HG02885 (cell line): ENCODE data around the gene ZC3H12C.
A peak's percentile ranks its signal among the peaks of the same experiment; 100 is the strongest.

Experiments
- ATAC-seq: cut with Tn5 transposase; IDR thresholded peaks from one replicate; pipeline ENCODE4 v1.9.1; 2021; ENCODE audit warnings: mild to moderate bottlenecking; ENCODE audit not compliant: unreplicated experiment, poor library complexity

ZC3H12C gene

DNA sequence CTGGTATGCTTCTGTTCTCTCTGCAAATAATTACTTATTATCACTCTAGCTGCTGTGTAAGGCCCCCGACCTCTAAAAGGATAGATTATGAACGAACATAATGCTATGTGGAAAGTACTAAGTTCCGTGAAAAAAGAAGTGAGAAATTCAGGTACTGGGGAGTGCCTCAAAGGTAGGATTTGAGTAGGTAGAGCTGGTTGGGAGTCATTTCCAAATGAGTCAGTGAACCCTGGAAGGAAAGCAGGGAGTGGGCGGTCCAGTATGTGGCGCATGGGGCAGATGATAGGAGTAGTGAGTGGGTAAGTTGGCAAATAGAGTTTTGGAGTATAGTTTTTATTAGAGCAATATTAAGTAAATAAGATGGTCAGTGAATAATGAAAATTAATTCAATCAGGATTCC is 2.4 kb downstream of the ZC3H12C start:
- ATAC-seq = no peak

DNA sequence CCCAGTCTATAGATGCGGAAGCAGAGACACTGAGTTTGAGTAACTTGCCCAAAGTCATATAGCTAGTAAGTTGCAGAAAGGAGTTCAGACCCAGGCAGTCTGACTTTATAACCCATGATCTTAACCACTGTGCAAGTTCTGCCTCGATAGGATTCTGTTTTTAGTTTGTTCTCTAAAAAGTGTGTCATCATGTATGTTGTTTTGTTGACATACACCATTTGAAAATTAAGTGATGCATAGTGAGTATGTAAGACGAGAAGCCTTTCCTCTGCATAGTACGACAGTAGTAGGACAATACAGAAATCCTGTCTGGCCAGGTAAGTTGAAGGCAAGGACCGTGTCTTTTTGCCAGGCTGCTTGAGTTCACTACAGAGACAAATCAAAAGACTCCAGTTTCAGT is 3.3 kb downstream of the ZC3H12C start:
- ATAC-seq = no peak

DNA sequence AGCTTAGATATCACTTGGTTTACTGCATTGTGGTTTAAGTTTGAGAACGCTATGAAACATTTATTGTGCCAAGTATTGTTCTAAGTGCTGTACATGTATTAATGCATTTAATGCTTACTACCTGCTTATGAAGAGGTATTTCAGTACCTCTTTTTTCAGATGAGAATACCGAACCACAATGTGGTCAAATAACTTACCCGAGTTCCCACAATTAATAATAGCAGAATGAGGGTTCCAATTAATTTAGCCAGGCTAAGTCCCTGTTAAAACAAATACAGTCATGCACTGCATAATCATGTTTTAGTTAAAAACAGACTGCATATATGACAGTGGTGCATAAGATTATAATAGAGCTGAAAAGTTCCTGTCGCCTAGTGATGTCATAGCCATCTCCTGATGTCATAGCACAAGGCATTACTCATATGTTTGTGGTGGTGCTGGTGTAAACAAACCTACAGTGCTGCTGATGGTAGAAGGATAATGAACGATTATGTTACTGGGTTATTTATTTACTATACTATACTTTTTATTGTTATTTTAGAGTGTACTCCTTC is 4.3 kb downstream of the ZC3H12C start:
- ATAC-seq = no peak

DNA sequence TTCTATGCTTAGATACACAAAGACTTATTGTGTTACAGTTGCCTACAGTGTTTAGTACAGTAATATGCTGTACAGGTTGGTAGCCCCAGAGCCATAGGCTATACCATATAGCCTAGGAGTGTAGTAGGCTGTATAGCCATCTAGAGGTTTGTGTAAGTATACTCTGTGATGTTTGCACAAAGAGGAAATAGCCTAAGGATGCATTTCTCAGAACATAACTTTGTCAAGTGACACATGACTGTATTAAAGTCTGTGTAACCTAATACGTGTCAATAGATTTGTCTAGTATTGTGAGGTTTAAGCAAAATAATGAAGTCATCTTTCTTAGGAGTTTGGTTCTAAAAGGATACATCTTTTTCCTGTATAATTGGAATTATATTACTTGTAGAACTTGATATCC is 5.5 kb downstream of the ZC3H12C start:
- peak; percentile 80 for ATAC-seq

DNA sequence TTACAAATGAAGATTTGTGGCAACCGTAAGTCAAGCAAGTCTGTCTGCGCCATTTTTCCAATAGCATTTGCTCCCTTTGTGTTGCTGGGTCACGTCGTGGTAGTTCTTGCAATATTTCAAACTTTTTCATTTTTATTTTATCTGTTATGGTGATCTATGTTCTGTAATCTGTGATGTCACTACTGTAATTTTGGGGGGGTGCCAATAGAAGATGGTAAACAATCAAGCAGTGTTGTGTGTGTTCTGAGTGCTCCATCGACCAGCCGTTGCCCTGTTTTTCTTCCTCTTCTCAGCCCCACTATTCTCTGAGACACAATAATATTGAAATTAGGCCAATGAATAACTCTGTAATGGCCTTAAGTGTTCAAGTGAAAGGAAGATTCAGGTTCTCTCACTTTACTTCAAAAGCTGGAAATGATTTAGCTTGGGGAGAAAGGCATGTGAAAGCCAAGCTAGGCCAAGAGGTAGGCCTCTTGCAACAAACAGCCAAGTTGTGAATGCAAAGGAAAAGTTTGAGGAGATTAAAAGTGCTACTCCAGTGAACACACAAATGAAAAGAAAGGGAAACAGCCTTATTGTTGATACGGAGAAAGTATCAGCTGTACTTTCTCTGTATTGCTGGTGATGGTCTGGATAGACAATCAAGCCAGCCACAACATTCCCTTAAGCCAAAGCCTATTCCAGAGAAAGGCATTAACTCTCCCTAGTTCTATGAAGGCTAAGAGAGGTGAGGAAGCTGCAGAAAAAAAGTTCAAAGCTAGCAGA is 7.5 kb downstream of the ZC3H12C start:
- no peak for ATAC-seq

DNA sequence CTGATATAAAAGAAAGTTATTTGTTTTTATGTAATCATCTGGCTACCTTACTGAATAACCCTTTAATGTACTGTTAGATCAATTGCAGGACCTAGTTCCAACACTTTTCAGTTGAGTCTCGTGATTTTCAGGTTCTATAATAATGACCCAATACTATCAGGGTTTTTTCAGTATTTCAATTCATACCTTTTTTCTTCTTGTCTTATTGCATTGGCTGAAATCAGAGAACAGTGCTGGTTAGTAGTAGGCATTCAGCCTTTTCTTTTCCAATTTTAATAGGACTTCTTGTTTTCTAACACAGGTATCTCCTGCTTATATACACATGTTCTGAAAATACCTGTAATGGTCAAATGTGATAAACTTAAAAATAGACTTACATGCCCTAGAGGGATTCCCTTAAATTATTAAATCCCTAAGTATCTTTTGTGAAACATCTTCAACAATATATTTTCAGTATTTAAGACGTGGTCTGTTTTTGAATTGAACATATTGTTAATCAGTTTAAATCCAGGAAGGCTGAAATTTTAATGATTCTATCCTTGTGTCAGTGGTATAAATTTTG is 13.6 kb downstream of the ZC3H12C start:
- no peak for ATAC-seq

DNA sequence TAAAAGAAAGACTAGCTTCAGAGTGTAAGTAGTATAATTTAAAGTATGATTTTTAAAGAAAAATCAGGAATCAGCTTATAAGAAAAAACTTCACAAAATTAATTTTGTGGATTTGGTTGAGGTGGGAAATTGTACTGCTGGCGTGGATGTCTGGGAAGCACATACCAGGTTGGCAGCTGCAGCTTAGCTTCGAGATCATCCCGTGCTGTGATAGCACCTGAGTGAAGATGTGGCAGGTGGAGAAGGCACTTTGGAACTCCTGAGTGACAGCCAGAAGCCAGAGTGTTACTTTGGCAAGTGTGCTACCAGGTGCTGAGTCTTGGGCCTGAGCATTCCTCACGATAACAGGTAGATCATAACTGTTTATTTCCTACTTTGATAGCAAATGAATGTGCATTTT is 17.7 kb downstream of the ZC3H12C start:
- ATAC-seq = no peak

DNA sequence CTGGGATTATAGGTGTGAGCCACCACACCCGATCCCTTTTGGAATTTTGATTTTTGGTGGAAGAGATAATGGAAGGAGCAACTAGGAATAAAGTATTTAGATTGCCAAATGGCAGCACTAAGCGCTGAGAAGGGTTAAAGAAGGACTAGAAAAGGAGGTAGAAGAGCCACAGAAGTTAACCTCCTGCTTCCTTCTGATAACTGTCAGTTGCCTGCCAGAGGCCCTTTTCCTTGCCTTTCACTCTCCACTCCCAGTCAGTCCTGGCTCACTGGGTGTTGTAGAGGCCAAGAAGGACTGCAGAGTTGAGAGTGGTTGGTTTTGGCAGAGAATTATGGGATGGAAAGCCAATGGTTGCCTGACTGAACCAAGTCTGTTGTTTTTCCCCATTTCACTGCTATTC is 19.3 kb downstream of the ZC3H12C start:
- no peak for ATAC-seq

DNA sequence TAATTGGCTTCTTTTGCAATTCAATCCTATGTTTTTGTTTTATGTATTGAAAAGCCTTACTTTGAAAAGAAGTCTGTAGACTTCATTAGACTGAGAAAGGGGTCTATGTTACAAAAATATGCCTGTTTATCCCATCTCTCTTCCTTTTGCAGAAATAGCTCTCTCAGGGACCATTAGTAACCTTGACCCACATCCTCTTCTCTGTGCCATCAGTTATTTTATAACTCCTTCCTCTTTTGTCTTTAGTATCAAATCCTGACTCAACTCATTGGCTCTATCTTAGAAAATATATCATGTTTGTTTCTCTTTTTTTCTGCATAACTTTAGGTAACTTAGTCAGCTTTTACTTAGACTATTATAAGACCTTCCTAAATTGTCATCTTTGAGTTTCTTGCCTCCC is 20.3 kb downstream of the ZC3H12C start:
- ATAC-seq = no peak

DNA sequence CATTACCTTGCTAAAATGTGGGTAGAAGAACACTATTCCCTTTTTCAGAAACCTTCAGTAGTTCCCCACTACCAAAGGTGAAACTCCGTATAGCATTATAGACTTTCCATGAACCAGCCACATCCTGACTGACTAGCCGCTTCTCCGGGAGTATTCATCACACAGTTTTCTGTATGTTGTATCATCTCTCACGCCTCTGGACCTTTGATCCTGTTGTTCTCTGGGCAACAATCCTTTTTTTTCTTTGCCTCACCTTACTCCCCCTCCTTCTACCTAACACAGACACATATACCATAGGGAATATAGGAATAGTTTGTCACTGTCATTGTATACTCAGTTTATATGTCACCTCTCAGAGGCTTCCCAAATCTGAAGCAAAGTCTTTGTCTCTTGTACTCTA is 20.8 kb downstream of the ZC3H12C start:
- ATAC-seq = no peak

DNA sequence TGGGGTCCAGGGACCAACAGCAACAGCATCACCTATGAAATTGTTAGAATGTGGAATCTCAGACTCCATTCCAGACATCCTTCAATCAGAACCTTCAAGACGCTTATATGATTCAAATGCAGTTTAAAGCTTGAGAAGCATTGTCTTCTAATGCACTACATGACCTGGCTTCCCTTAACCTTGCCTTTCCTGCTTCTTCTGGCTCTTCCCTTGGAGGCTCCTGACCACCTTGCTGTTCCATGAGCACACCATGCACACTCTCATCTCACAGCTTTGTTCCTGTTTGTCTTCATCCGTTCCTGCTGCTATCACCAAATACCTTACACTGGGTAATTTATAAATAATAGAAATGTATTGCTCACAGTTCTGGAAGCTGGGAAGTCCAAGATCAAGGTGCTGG is 26.1 kb downstream of the ZC3H12C start:
- ATAC-seq = no peak

DNA sequence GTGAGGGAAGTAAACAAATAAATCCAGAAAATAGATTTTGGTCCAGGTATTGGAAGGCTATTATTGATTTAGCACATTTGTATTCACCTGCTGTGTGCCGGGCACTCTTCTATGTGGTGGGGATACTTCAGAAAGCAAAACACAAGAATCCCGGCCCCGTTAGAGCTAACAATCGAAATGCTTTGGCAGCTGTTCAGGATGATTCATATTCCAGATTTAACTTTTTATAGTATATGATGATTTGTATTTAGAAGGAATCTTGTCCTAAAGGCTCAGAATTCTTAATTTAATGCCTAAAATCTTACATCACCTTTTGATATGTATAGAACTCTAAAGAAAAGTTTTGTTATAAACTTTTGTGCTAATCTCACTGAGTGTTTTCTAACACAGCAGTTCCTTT is 28.0 kb downstream of the ZC3H12C start:
- ATAC-seq = no peak

DNA sequence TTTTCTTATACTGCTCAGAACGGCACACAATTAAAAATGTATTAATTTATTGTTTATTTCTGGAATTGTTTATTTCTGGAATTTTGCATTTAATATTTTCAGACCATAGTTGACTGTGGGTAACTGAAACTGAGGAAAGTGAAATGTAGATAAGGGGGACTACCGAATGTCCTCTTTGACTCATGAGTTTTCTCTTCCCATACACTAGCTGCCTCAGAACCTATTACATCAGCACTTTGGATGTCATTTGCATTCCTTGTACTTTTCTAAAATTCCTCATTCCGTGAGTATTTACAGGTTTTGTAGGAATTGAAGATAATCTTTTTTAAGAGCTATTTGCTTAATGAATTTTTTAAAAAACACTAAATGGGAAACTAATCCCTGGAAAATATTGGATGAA is 29.8 kb downstream of the ZC3H12C start:
- peak; percentile 66 for ATAC-seq

DNA sequence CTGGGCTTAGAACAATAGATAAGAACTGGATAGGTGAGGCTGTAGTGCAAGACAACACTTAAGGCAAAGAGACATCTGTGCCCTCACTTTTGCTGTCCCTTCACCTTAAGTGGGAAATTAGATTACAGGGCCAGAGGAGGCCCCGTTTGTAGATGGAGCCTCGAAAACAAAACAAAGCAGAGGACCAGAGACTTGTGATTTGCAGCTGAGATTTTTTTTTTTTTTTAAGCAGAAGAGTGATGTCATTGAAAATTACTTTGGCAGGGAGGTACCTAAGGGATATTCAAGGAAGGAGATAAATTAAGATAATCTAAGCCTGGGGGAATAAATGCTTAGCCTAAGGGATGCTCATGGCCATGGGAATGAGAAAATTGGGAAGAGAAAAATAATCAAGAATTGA is 31.4 kb downstream of the ZC3H12C start:
- ATAC-seq = no peak

DNA sequence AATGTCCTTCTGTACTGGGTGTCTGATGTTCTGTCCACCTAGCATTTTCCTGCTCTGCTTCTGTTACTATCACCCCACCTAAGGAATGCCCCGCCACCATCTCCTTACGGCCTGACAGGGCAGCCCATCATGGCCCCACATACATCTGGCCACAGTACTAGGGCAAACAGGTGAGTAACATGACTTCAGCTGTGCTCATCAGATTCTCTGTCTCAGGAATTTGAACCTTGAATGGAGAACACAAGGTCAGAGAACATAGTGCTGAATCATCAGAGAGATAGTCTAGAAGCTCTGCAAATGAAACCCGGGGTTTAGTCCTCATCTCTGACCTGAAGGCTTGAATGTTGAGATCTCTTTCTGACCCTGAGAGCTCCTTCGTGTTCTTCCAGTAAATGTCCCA is 32.4 kb downstream of the ZC3H12C start:
- no peak for ATAC-seq

DNA sequence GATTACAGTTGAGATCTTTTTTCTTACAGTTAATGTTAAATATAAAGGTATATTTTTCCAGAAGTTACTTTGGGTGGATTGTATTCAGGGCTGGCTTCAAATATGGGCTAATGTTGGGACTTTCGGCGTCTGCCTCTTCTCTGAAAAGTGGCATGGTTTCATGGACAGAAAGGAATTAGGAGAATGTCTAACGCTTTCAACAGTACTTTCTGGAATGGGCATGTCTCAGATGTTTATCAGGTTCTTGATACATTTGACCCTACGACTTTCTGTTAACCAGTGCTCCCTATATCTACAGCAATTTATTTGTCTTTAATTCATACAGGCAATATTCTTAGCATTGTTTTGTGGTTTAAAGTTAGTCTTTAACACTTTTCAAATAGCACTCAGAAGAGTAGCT is 33.7 kb downstream of the ZC3H12C start:
- no peak for ATAC-seq

DNA sequence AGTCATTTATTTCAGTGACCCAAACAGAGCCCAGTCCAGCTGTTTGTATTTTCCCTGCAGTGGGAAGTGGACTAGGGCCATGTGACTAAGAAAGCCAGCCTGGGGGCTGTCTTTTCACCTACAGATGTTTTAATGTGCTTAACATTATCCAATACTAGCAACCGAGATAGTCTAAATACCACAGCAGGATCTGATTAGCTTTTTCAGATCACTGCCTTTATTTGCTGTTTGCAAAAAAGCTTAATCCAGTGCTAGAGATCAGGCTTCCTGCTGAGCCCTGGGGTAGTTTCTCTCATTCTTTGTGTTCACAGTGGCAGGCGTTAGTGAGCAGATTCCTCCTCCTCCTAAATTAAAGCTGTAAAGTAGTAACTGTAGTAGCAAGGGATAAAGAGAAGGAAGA is 35.0 kb downstream of the ZC3H12C start:
- ATAC-seq = no peak

DNA sequence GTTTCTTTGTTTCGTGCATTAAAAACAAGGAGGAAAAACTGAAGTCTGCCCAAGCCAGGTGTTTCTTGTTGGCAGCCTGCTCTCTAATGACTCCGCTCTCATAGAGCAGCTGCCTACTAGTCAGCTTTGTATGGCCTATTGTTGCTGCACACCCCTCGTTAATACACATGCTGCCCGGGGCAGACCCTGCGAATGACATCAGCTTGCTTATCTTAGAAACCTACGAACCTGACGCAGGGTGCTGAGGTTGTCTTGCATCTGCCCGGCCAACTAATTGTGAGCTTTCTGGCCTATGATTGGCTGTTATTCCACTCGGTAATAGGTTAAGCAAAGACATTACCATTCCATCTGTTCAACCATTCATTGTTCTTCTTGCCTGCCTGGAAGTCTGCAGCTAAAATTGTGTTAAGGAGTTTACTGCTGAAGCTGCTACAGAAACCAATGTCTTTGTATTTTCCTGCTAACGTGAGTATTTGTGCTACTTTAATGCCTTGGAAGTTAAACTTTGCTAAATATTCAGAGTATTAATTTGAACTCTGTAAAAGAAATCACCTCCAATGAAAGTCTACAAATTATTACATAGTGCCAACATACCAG is 37.5 kb downstream of the ZC3H12C start:
- ATAC-seq = no peak

DNA sequence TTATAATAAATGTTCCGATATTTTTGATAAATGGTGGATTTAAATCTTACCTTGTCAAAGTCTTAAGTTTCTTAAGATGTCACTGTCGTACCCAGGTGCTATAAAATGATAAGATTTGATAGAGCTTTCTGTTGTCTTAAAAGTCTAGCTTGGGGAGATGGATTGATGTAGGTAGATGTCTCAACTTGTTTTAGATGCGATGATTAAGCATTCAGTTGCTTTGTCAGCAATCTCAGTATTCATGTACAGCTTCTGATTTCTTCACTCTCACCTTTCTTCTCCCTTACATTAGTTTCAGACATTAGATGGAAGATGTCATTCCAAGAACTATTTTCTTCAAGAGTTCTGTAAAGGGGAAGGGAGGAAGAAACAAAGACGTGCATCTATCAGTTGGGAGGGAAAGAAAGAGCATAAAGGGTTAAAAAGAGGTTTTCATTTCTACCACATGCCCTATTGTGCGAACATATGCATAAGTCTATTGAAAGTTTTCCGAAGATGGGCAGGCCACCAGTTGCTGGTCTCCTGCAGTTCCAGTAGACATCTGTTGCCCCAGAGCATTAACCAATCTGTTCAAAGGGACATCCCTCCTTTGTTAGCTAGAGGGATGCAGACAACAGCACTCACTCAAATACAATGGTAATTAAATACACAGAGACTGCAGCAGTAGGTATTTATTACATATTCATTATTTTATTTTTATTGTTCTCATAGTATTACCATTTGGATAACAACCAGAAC is 38.4 kb downstream of the ZC3H12C start:
- no peak for ATAC-seq

DNA sequence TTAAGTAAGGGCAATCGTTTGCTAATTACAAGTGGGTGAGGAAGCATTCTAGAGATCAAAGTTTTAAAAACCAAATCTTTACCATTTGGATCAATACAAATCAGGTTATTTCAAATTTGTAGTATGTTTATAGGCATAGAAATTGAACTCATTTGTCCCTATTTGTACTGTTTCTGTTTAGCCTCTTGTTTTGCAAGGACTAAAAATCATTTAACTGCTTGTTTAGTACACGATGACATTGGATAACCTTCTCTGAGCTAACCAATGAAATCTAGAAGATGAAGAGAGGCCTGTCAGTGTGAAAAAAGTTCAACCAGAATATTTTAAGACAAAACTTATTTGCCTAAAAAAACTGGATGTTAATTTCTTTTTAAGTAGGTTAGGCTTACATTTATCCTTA is 40.0 kb downstream of the ZC3H12C start:
- no peak for ATAC-seq

DNA sequence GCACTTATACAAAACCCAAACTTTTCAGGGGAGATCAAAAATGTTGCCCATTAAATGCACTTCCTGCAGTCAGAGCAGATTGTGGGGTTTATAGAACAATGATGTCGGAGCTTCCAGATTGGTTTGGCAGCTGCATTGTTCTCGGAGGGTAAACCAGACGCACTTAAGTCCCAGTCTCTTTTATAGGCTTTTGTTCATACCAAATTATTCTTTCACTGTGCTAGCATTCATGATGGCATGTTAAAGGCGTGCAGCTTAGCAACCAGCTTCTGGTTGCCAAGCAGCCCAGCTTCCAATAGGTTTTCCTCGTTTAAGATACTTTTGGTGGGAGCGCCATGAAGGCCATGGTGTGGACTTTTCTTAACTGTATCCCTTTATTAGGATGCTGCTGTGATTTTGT is 40.9 kb downstream of the ZC3H12C start:
- no peak for ATAC-seq
